Panc1 (cell line): ENCODE measurements around the gene HTRA2. TPM values are rescaled to one million over a fixed set of nuclear protein-coding genes. Genes with fewer than 3 reads are reported as not detected.

ENCODE experiments used
- ATAC-seq: fragments of 200-7000 bp; cut with Tn5 transposase; 2 replicates; pipeline ENCODE4 v1.9.1; 2020; ENCODE audit warnings: mild to moderate bottlenecking, moderate library complexity
- BruUV-seq: library from RNA; stranded (reverse); fragments of 400-500 nt; replicated peaks from 2 replicates; lab custom pipeline; 2021; lab: Mats Ljungman, UMichigan
- CTCF ChIA-PET: fragments of 300-600 bp; sonication (Branson Sonifier 250); formaldehyde crosslinking; loops from one replicate; lab custom pipeline; 2022; ENCODE audit warnings: antibody characterized with exemption; lab: Charles Lee
- POLR2A ChIA-PET: fragments of 300-600 bp; sonication (Branson Sonifier 250); formaldehyde crosslinking; loops from one replicate; lab custom pipeline; 2022; ENCODE audit warnings: antibody characterized with exemption; lab: Charles Lee
- DNase-seq: peaks from one replicate; pipeline ENCODE4 v3.0.0-alpha.2; 2010; ENCODE audit warnings: low read depth, low spot score
- H3K27ac ChIP-seq: 2 replicates; pipeline ENCODE4 v1.5.1; 2011; ENCODE audit warnings: mild to moderate bottlenecking, low read length, inconsistent platforms
- H3K27me3 ChIP-seq: fragments of 200-500 bp; sonication (Bioruptor generic); 2 replicates; pipeline ENCODE4 v1.6.0; 2014; ENCODE audit warnings: low read length, inconsistent platforms; ENCODE audit not compliant: control insufficient read depth, insufficient read depth
- H3K36me3 ChIP-seq: fragments of 200-500 bp; sonication (Bioruptor generic); 2 replicates; pipeline ENCODE4 v1.5.1; 2014; ENCODE audit warnings: inconsistent platforms, mild to moderate bottlenecking, low read length, moderate library complexity; ENCODE audit not compliant: control insufficient read depth, insufficient read depth
- H3K4me1 ChIP-seq: 2 replicates; pipeline ENCODE4 v1.5.1; 2011; ENCODE audit warnings: inconsistent platforms, mild to moderate bottlenecking, low read length, moderate library complexity; ENCODE audit not compliant: control insufficient read depth, insufficient read depth
- H3K4me3 ChIP-seq, 2 experiments: 2 replicates each; pipeline ENCODE4 v1.5.1; 2011 to 2012; ENCODE audit warnings: low read depth in 2 of 2, low read length in 2 of 2, mild to moderate bottlenecking in 2 of 2, inconsistent platforms in 1 of 2, moderate library complexity in 1 of 2
- H3K9me3 ChIP-seq: fragments of 200-500 bp; sonication (Bioruptor generic); 2 replicates; pipeline ENCODE4 v1.5.1; 2014; ENCODE audit warnings: low read depth, mild to moderate bottlenecking, inconsistent platforms, low read length, moderate library complexity; ENCODE audit not compliant: control insufficient read depth, insufficient read depth
- CTCF ChIP-seq: fragments of 450-650 bp; IDR thresholded peaks from 2 replicates; pipeline ENCODE4 v1.5.1; 2017; ENCODE audit warnings: mild to moderate bottlenecking
- POLR2AphosphoS5 ChIP-seq: IDR thresholded peaks from 2 replicates; pipeline ENCODE4 v1.6.1; 2012; ENCODE audit warnings: mild to moderate bottlenecking, low read depth, low read length, moderate library complexity
- REST ChIP-seq, 2 experiments: IDR thresholded peaks; 2 replicates each; pipeline ENCODE4 v1.6.1; 2011 to 2012; ENCODE audit warnings: low read depth in 2 of 2, control low read depth in 1 of 2, low read length in 1 of 2, mild to moderate bottlenecking in 1 of 2, moderate library complexity in 1 of 2; ENCODE audit not compliant: insufficient read depth in 1 of 2
- SIN3A ChIP-seq: IDR thresholded peaks from 2 replicates; pipeline ENCODE4 v1.6.1; 2012; ENCODE audit warnings: low read depth, mild to moderate bottlenecking, low read length, moderate library complexity, borderline replicate concordance; ENCODE audit not compliant: insufficient read depth
- TCF7L2 ChIP-seq: IDR thresholded peaks from 2 replicates; pipeline ENCODE4 v1.6.1; 2011; ENCODE audit warnings: mild to moderate bottlenecking, low read depth, low read length, inconsistent platforms
- in situ Hi-C: cut with HindIII; loops from 2 replicates; pipeline ENCODE4 v1.10.0; 2016; ENCODE audit warnings: low sequenced_read_pairs, low pct_unique_long_range_greater_than_20kb
- intact Hi-C: fragments of 100-400 bp; cut with micrococcal nuclease; formaldehyde crosslinking; loops from one replicate; pipeline ENCODE4 v1.10.0; 2022; ENCODE audit not compliant: unreplicated experiment
- total RNA-seq: library from RNA; stranded (reverse); gene quantifications from one replicate; pipeline ENCODE4 v1.2.1, GENCODE V29; 2021; ENCODE audit not compliant: unreplicated experiment

Gene HTRA2
- total RNA-seq, 1 experiment from 2014 or later: 21.2 TPM

- Histone ChIP-seq H3K4me3 (peak overlapping the region; percentile 87 to 99), H3K9me3 (no peaks in the 10 kb centered on the region), H3K36me3 (peaks cover 3% of the 10 kb centered on the region), H3K27ac (peak overlapping the region; percentile 92), H3K27me3 (no peaks in the 10 kb centered on the region), H3K4me1 (peaks cover 6% of the 10 kb centered on the region)
- ATAC-seq (peak; percentile 26), DNase-seq (no peak)
- BruUV-seq: no TSS peak
- in situ Hi-C loops (no loop called here), intact Hi-C loops (no loop called here)
- ChIA-PET POLR2A (interaction anchor here (0.6 kb wide), 1 partner anchor 46 kb away, joined by 6 read pairs; no protein-coding TSS in a partner anchor), CTCF (interaction anchor here (0.7 to 1.0 kb wide), 2 partner anchors 24 to 59 kb away, joined by 3 to 4 read pairs; no protein-coding TSS in a partner anchor)
- TF ChIP-seq SIN3A (no peak), REST (IDR thresholded peaks at IDR 0.05; ENCODE audit: insufficient read depth in 1 of 2, low read depth in 2 of 2, low read length in 1 of 2) (no peak), TCF7L2 (no peak)
Observed at GRCh38 chr2:74528600-74529356, 955 bp upstream of the HTRA2 start.

- BruUV-seq: no TSS peak
- Histone ChIP-seq H3K4me1 (peaks cover 6% of the 10 kb centered on the region), H3K4me3 (peak overlapping the region; percentile 82 to 99), H3K27me3 (no peaks in the 10 kb centered on the region), H3K27ac (peak overlapping the region; percentile 79), H3K36me3 (peaks cover 3% of the 10 kb centered on the region), H3K9me3 (no peaks in the 10 kb centered on the region)
- in situ Hi-C loops (no loop called here), intact Hi-C loops (loop anchor here (2.0 kb wide), 1 partner anchor 48 kb away; the partner anchor contains the start of genes CCDC142 and TTC31)
- ChIA-PET CTCF (interaction anchor here (1.0 kb wide), 1 partner anchor 26 kb away, joined by 4 read pairs; no protein-coding TSS in a partner anchor), POLR2A (interaction anchor here (0.5 to 0.6 kb wide), 3 partner anchors 9 to 95 kb away, joined by 3 to 7 read pairs (median 5); no protein-coding TSS in a partner anchor)
- TF ChIP-seq CTCF (no peak), TCF7L2 (no peak), SIN3A (no peak), POLR2AphosphoS5 (no peak), REST (IDR thresholded peaks at IDR 0.05; ENCODE audit: insufficient read depth in 1 of 2, low read depth in 2 of 2, low read length in 1 of 2) (no peak)
- DNase-seq (no peak), ATAC-seq (peak; percentile 19)
Observed at GRCh38 chr2:74530239-74531187, 780 bp downstream of the HTRA2 start.
